IPS-15b (cell line): ENCODE data around the gene TDRD12.
A peak's percentile ranks its signal among the peaks of the same experiment; 100 is the strongest.
"Not testable (repeated sequence)": the region's sequence is repeated elsewhere in the genome, so short reads cannot be mapped to it uniquely, and the experiment has no call there.

Experiments
- H3K27me3 ChIP-seq: one replicate; pipeline ENCODE4 v1.6.1; 2013; ENCODE audit warnings: low read length; ENCODE audit not compliant: control insufficient read depth, insufficient read depth
- H3K36me3 ChIP-seq: one replicate; pipeline ENCODE4 v1.6.1; 2013; ENCODE audit warnings: low read length; ENCODE audit not compliant: control insufficient read depth, insufficient read depth
- H3K4me1 ChIP-seq: one replicate; pipeline ENCODE4 v1.6.1; 2013; ENCODE audit warnings: mild to moderate bottlenecking, low read length; ENCODE audit not compliant: control insufficient read depth, insufficient read depth
- H3K4me3 ChIP-seq: one replicate; pipeline ENCODE4 v1.5.1; 2013; ENCODE audit warnings: low read depth, low read length
- H3K9ac ChIP-seq: one replicate; pipeline ENCODE4 v1.6.1; 2013; ENCODE audit warnings: low read depth, mild to moderate bottlenecking, low read length
- H3K9me3 ChIP-seq: one replicate; pipeline ENCODE4 v1.6.1; 2013; ENCODE audit warnings: mild to moderate bottlenecking, low read length; ENCODE audit not compliant: control insufficient read depth, insufficient read depth

The TDRD12 gene

DNA sequence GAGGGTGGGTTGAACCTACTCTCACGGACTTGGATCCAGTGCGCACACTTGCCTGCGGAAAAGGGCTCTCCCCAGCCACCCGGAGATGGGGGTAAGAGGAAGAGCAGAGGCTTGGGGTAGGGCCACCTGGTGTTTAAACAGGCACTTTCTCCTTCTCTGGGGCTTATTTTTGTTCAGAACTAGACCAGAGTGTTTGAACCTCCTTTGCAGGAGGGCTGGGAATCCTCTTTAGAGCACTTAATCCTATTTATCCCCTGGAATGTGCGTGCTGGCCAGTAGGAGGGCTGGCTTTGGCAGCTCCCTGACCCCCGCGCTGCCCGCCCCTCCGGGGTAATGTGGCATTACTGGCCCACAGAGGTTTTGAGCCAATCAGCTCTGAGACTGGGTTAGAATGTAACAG, 41.9 kb upstream of the TDRD12 start:
- Histone ChIP-seq H3K9me3 (no peaks in the 10 kb centered on the region), H3K4me1 (peaks cover 2% of the 10 kb centered on the region), H3K27me3 (peaks cover 26% of the 10 kb centered on the region), H3K4me3 (no peak overlapping the region), H3K9ac (no peak overlapping the region), H3K36me3 (no peaks in the 10 kb centered on the region)

DNA sequence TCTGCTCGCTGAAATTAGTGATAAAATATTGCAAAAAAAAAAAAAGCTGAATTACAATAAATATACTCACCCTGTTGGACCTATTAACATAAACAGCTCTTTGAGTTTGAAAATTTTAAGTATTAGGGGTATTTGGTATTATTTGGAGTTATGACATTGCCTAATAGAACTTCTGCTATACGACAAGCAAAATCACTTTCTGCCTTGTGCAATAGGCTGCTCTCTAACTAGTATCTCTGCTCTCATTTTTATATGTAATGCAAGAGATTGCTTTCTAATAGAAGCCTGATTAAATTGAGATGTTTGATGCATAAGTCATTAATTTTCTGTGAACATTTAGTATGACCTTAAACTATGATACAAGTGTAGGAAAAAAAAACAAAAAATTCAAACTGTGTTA, 38.6 kb upstream of the TDRD12 start:
- Histone ChIP-seq H3K9ac (no peak overlapping the region), H3K9me3 (no peaks in the 10 kb centered on the region)

GRCh38 chr19:32682317-32682716, 37.2 kb upstream of the TDRD12 start:
- Histone ChIP-seq H3K4me3 (no peak overlapping the region), H3K4me1 (no peaks in the 10 kb centered on the region), H3K9ac (no peak overlapping the region), H3K27me3 (peaks cover 9% of the 10 kb centered on the region), H3K36me3 (no peaks in the 10 kb centered on the region), H3K9me3 (no peaks in the 10 kb centered on the region)

More for the DNA sequence above, 38.6 kb upstream of the TDRD12 start:
- peaks cover 22% of the 10 kb centered on the region for H3K27me3 ChIP-seq
- no peaks in the 10 kb centered on the region for H3K36me3 ChIP-seq
- H3K4me3 ChIP-seq = no peak overlapping the region
- no peaks in the 10 kb centered on the region for H3K4me1 ChIP-seq

DNA sequence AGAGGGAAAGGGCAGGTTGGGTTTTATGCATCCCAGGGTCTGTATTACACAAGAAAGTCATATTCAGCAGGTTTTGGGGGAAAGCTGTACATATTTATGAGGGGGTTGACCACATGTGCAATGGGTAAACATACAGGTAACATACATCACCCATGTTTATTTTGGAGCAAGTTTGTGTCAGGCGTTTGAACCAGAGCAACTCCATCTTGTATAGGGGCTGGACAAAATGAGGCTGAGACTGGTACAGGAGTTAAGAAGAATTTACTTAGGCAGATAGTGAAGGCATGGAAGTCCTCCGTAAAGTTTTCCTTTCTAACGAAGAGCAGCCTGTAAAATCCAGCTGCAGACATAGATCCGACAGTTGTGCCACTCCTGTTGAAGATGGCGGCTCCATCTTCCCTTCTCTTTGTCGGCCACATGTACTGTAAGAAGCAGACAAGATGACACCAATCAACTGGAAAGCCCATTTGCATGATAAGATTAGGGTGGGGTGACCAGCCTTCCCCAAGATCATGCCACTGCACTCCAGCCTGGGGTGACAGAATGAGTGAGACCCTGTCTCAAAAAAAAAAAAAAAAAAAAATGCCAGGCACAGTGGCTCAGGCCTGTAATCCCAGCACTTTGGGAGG, 32.6 kb upstream of the TDRD12 start:
- no peaks in the 10 kb centered on the region for H3K36me3 ChIP-seq
- H3K4me3 ChIP-seq = no peak overlapping the region
- H3K27me3 ChIP-seq = peaks cover 5% of the 10 kb centered on the region
- no peak overlapping the region for H3K9ac ChIP-seq
- H3K4me1 ChIP-seq = no peaks in the 10 kb centered on the region
- no peaks in the 10 kb centered on the region for H3K9me3 ChIP-seq

DNA sequence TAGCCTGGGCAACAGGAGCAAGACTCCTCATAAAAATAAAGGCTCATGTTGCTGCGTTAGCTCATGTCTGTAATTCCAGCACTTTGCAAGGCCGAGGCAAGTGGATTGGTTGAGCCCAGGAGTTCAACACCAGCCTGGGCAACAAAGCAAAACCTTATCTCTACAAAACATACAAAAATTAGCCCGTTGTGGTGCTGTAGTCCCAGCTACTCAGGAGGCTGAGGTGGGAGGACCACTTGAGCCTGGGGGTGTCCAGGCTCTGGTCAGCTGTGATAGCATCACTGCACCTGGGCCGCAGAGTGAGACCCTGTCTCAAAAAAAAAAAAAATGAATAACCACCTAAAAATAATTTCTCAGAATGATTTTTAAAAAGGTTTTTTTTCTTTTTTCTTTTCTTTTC, 31.9 kb upstream of the TDRD12 start:
- no peak overlapping the region for H3K4me3 ChIP-seq
- H3K27me3 ChIP-seq = peaks cover 6% of the 10 kb centered on the region
- H3K4me1 ChIP-seq = no peaks in the 10 kb centered on the region
- H3K9ac ChIP-seq = no peak overlapping the region
- no peaks in the 10 kb centered on the region for H3K36me3 ChIP-seq
- no peaks in the 10 kb centered on the region for H3K9me3 ChIP-seq

- H3K9me3 ChIP-seq = no peaks in the 10 kb centered on the region
- H3K4me1 ChIP-seq = no peaks in the 10 kb centered on the region
- no peak overlapping the region for H3K4me3 ChIP-seq
- H3K27me3 ChIP-seq = peaks cover 12% of the 10 kb centered on the region
- H3K36me3 ChIP-seq = no peaks in the 10 kb centered on the region
- H3K9ac ChIP-seq = no peak overlapping the region
These were observed 31.3 kb upstream of the TDRD12 start for GRCh38 chr19:32688311-32688710.

DNA sequence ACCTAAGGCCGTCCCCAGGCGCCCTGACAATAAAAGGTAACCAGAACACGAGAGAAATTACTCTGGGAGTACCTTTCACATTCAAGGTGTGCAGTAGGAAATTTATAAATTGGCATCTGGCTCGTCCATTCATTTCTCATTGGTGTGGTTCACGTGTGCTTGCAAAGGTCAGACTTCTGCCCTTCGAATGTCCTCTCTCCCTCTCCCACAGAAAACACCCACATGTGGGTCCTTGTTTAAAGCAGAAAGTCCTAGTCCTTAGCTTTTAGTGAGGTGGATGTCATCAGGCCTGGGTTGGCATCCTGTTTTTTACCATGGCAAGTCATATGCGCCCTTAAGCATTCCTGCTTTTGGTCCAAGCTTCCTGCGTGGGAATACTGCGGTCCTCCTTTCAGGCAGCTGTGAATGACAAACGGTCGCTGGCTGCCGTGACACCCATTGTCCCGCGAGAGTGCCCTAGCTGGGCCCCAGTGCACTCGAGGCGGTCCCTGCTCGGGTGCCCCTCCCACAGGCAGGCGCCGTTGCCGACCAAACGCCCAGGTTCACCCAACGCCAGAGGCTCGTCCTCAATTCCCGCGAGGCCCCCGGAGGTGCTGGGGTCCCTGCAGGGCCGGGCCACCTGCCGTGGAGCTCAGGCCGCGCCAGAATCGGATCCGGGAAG, 28.1 kb upstream of the TDRD12 start, which contains the start of gene NUDT19:
TSS of gene NUDT19 (plus strand) at position 531 of the 661 bp plus-strand sequence. CDS start 140 bp downstream, outside the sequence.
- Histone ChIP-seq H3K27me3 (peaks cover 12% of the 10 kb centered on the region), H3K4me1 (no peaks in the 10 kb centered on the region), H3K9me3 (no peaks in the 10 kb centered on the region), H3K36me3 (no peaks in the 10 kb centered on the region), H3K9ac (peak within 1 kb of the TSS; percentile 65), H3K4me3 (peak within 1 kb of the TSS; percentile 49)

DNA sequence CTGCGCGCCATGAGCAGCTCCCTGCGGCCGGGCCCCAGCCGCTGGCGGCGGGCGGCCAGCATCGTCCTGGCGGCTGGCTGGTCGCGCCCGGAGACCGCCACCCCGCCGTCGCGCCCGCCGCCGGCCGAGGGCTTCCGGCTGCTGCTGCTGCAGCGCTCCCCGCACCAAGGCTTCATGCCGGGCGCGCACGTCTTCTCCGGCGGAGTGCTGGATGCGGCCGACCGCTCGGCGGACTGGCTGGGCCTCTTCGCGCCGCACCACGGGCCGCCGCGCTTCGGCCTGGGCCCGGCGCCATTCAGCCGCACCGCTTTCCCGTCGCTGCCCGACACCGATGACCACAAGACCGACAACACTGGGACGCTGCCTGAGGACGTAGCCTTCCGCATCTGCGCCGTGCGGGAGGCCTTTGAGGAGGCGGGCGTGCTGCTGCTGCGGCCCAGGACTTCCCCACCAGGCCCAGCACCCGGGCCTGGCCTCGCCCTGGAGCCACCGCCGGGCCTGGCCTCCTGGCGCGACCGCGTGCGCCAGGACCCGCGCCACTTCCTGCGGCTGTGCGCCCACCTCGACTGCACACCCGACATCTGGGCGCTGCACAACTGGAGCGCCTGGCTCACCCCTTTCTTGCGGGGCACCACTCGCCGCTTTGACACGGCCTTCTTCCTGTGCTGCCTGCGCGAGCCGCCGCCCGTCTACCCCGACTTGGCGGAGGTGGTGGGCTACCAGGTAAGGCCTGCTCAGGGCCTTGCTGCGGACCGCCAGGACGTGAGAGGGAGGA, 27.4 kb upstream of the TDRD12 start:
- H3K27me3 ChIP-seq = peaks cover 12% of the 10 kb centered on the region
- no peaks in the 10 kb centered on the region for H3K4me1 ChIP-seq
- peak overlapping the region; percentile 65 for H3K9ac ChIP-seq
- no peaks in the 10 kb centered on the region for H3K9me3 ChIP-seq
- H3K36me3 ChIP-seq = no peaks in the 10 kb centered on the region
- H3K4me3 ChIP-seq = peak overlapping the region; percentile 49

DNA sequence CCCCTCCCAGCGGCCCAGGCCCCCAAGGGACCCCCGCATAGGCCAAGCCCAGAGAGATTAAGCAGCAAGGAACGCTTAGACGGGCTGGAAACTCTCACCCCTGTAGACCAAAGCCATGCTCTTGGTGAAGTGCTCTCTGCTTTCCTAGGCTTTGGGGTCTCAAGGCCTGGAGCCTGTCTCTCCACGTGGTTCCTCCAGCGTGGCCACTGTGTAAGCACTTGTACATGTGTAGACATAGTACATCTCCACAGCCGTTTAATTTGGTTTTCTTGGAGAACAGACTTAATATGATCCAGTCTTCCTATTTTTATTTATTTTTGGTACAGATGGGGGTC, 26.9 kb upstream of the TDRD12 start:
- Histone ChIP-seq H3K36me3 (no peaks in the 10 kb centered on the region), H3K4me1 (no peaks in the 10 kb centered on the region), H3K9ac (peak overlapping the region; percentile 65), H3K27me3 (peaks cover 12% of the 10 kb centered on the region), H3K4me3 (peak overlapping the region; percentile 49), H3K9me3 (no peaks in the 10 kb centered on the region)

DNA sequence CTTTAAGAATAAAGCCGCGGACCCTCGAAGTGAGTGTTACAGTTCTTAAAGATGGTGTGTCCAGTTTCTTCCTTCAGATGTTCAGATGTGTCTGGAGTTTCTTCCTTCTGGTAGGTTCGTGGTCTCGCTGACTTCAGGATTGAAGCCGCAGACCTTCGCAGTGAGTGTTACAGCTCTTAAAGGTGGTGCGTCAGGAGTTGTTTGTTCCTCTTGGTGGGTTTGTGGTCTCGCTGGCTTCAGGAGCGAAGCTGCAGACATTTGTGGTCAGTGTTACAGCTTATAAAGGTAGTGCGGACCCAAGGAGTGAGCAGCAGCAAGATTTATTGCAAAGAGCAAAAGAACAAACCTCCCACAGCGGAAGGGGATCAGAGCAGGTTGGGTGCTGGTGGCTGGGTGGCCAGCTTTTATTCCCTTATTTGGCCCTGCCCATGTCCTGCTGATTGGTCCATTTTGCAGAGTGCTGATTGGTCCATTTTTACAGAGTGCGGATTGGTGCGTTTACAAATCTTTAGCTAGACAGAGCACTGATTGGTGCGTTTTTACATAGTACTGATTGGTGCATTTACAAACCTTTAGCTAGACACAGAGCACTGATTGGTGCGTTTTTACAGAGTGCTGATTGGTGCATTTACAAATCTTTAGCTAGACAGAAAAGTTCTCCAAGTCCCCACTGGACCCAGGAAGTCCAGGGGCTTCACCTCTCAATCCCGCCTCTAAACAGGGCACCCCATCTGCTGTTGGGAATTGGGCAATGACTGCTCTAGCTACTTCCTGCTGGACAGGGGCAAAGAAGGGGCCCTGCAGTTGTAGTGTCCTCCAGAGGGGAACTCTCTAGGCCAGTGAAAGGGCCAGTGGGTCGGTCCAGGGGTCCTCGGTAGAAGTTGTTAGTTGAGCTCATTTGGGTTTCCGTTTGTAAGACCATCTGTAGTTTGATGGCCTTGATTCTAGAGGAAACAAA, 26.1 kb upstream of the TDRD12 start:
- not testable (repeated sequence) for H3K36me3 ChIP-seq, H3K4me1 ChIP-seq, H3K4me3 ChIP-seq, H3K9ac ChIP-seq, H3K9me3 ChIP-seq
- peaks cover 12% of the 10 kb centered on the region for H3K27me3 ChIP-seq

GRCh38 chr19:32694316-32694715, 25.3 kb upstream of the TDRD12 start:
- not testable (repeated sequence) for H3K4me3 ChIP-seq, H3K36me3 ChIP-seq, H3K9ac ChIP-seq, H3K9me3 ChIP-seq, H3K4me1 ChIP-seq
- H3K27me3 ChIP-seq = peaks cover 12% of the 10 kb centered on the region
